ENCODE data around the gene GALNT14. TPM values are rescaled to one million over a fixed set of nuclear protein-coding genes. Genes with fewer than 3 reads are reported as not detected.

Gene GALNT14
- total and polyA plus RNA-seq, 10 of the 15 experiments (the other 5 are each of a cell fraction or from before 2014, with no cell fraction given), result 3.7 to 17.8 (median 6.0) TPM

GRCh38 chr2:31086590-31086989, 51.6 kb downstream of the GALNT14 start:
- no peak for ATAC-seq
- no peak for DNase-seq (ENCODE audit: low read depth, low spot score)
- H3K4me3 ChIP-seq, result no peak overlapping the region
- no peak overlapping the region for H2AFZ ChIP-seq (ENCODE audit: control insufficient read depth, low read depth, low read length)
- FAIRE-seq, result no peak
- no peaks in the 10 kb centered on the region for H3K27me3 ChIP-seq (replicated peaks in 1 of 2; ENCODE audit: control insufficient read depth in 2 of 2, insufficient read depth in 2 of 2, low read length in 1 of 2)
- no peaks in the 10 kb centered on the region for H3K4me1 ChIP-seq (ENCODE audit: control insufficient read depth, insufficient read depth, low read length)
- ChIA-PET POLR2A (no interaction called here), CTCF (no interaction called here), SMC1A (ENCODE audit: uncharacterized antibody, unreplicated experiment) (no interaction called here), RAD21 (ENCODE audit: unreplicated experiment) (no interaction called here)
- H4K20me1 ChIP-seq (ENCODE audit: control insufficient read depth, insufficient read depth), result no peaks in the 10 kb centered on the region
- H3K36me3 ChIP-seq (ENCODE audit: control insufficient read depth in 2 of 2, insufficient read depth in 2 of 2, low read length in 1 of 2), result no peaks in the 10 kb centered on the region
- intact Hi-C loops (cut with micrococcal nuclease; ENCODE audit: unreplicated experiment), result no loop called here
- BruUV-seq (replicated peaks), result no TSS peak
- H3K9me3 ChIP-seq (replicated peaks; ENCODE audit: control insufficient read depth, insufficient read depth, low read length), result no peaks in the 10 kb centered on the region
- H3K9ac ChIP-seq (ENCODE audit: control insufficient read depth, insufficient read depth, low read length), result no peak overlapping the region
- TF ChIP-seq, protein P1, sequence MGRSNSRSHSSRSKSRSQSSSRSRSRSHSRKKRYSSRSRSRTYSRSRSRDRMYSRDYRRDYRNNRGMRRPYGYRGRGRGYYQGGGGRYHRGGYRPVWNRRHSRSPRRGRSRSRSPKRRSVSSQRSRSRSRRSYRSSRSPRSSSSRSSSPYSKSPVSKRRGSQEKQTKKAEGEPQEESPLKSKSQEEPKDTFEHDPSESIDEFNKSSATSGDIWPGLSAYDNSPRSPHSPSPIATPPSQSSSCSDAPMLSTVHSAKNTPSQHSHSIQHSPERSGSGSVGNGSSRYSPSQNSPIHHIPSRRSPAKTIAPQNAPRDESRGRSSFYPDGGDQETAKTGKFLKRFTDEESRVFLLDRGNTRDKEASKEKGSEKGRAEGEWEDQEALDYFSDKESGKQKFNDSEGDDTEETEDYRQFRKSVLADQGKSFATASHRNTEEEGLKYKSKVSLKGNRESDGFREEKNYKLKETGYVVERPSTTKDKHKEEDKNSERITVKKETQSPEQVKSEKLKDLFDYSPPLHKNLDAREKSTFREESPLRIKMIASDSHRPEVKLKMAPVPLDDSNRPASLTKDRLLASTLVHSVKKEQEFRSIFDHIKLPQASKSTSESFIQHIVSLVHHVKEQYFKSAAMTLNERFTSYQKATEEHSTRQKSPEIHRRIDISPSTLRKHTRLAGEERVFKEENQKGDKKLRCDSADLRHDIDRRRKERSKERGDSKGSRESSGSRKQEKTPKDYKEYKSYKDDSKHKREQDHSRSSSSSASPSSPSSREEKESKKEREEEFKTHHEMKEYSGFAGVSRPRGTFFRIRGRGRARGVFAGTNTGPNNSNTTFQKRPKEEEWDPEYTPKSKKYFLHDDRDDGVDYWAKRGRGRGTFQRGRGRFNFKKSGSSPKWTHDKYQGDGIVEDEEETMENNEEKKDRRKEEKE (IDR thresholded peaks at IDR 0.05), result no peak
- TF ChIP-seq, protein P2, sequence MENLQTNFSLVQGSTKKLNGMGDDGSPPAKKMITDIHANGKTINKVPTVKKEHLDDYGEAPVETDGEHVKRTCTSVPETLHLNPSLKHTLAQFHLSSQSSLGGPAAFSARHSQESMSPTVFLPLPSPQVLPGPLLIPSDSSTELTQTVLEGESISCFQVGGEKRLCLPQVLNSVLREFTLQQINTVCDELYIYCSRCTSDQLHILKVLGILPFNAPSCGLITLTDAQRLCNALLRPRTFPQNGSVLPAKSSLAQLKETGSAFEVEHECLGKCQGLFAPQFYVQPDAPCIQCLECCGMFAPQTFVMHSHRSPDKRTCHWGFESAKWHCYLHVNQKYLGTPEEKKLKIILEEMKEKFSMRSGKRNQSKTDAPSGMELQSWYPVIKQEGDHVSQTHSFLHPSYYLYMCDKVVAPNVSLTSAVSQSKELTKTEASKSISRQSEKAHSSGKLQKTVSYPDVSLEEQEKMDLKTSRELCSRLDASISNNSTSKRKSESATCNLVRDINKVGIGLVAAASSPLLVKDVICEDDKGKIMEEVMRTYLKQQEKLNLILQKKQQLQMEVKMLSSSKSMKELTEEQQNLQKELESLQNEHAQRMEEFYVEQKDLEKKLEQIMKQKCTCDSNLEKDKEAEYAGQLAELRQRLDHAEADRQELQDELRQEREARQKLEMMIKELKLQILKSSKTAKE (IDR thresholded peaks at IDR 0.05; ENCODE audit: low read depth, poor library complexity, severe bottlenecking), result no peak
- TF ChIP-seq IRF5 (IDR thresholded peaks at IDR 0.05; ENCODE audit: borderline replicate concordance), result no peak
- no peak for TF ChIP-seq ESRRA (IDR thresholded peaks at IDR 0.05; ENCODE audit: low read length)
- TF ChIP-seq KDM1A (IDR thresholded peaks at IDR 0.05; ENCODE audit: borderline replicate concordance), result no peak
- TF ChIP-seq SIX5 (IDR thresholded peaks at IDR 0.05; ENCODE audit: low read depth, low read length, severe bottlenecking), result no peak
- TF ChIP-seq TARDBP (IDR thresholded peaks at IDR 0.05; ENCODE audit: borderline replicate concordance), result no peak
- no peak for TF ChIP-seq EZH2 (IDR thresholded peaks at IDR 0.05; ENCODE audit: borderline replicate concordance, control insufficient read depth, low read depth, low read length)
- no peak for TF ChIP-seq HCFC1 (IDR thresholded peaks at IDR 0.05; ENCODE audit: low read length)
- TF ChIP-seq MEF2A (IDR thresholded peaks at IDR 0.05; ENCODE audit: insufficient read depth, low read depth, low read length), result no peak
- TF ChIP-seq SUPT20H (IDR thresholded peaks at IDR 0.05; ENCODE audit: borderline replicate concordance, control insufficient read depth, low read depth, low read length), result no peak
- TF ChIP-seq EED (IDR thresholded peaks at IDR 0.05; ENCODE audit: low read depth), result no peak
- no peak for TF ChIP-seq EP300 (IDR thresholded peaks at IDR 0.05; ENCODE audit: borderline replicate concordance in 1 of 2, control insufficient read depth in 1 of 2, low read depth in 2 of 2, low read length in 2 of 2)
- no peak for TF ChIP-seq MTA2 (IDR thresholded peaks at IDR 0.05; ENCODE audit: low read depth)
- no peak for TF ChIP-seq LARP7 (IDR thresholded peaks at IDR 0.05)
- TF ChIP-seq ATF7 (IDR thresholded peaks at IDR 0.05; ENCODE audit: low read depth), result no peak
- no peak for TF ChIP-seq ZNF384 (IDR thresholded peaks at IDR 0.05; ENCODE audit: borderline replicate concordance, low read depth, low read length)
- no peak for TF ChIP-seq STAT1 (conservative IDR thresholded peaks at IDR 0.05)
- no peaks in the 10 kb centered on the region for H3K79me2 ChIP-seq (ENCODE audit: control insufficient read depth, insufficient read depth, low read length)
- H3K27ac ChIP-seq (ENCODE audit: control insufficient read depth, insufficient read depth), result no peak overlapping the region
- 16% methylated on average over 4 of the region's 4 CpGs for WGBS (ENCODE audit: insufficient coverage, insufficient replicate concordance, low lambda C conversion rate, missing lambda C conversion rate)
- in situ Hi-C loops (cut with MboI), result no loop called here
- no peak overlapping the region for H3K4me2 ChIP-seq (ENCODE audit: control insufficient read depth, insufficient read depth)
